GM12878 (cell line): ENCODE data around the gene STK39. TPM values are rescaled to one million over a fixed set of nuclear protein-coding genes. Genes with fewer than 3 reads are reported as not detected.

Experiments
- ATAC-seq: fragments of 200-7000 bp; cut with Tn5 transposase; 3 replicates; pipeline ENCODE4 v1.9.1; 2020; ENCODE audit warnings: mild to moderate bottlenecking, moderate library complexity
- BruUV-seq: library from RNA; stranded (reverse); fragments of 400-500 nt; replicated peaks from 2 replicates; lab custom pipeline; 2021; lab: Mats Ljungman, UMichigan
- CTCF ChIA-PET: fragments of 300-600 bp; sonication (Branson Sonifier 250); formaldehyde crosslinking; extraction: SDS; loops from one replicate; lab custom pipeline; 2021; ENCODE audit warnings: inconsistent platforms; lab: Yijun Ruan, JAX
- POLR2A ChIA-PET: fragments of 350-600 bp; formaldehyde crosslinking; extraction: SDS; loops from one replicate; lab custom pipeline; 2021; ENCODE audit warnings: inconsistent platforms; lab: Charles Lee
- RAD21 ChIA-PET: fragments of 300-600 bp; sonication (Branson Sonifier 250); formaldehyde crosslinking; loops from one replicate; lab custom pipeline; 2023; ENCODE audit warnings: antibody characterized with exemption; ENCODE audit not compliant: unreplicated experiment; lab: Charles Lee
- SMC1A ChIA-PET: fragments of 300-600 bp; sonication (Branson Sonifier 250); formaldehyde crosslinking; loops from one replicate; lab custom pipeline; 2023; ENCODE audit not compliant: unreplicated experiment, uncharacterized antibody; lab: Charles Lee
- DNase-seq: peaks from one replicate; pipeline ENCODE4 v3.0.0-alpha.2; 2011; ENCODE audit warnings: low read depth, low spot score
- FAIRE-seq: peaks from 3 replicates; lab custom pipeline; 2011; peaks lifted over from hg19 to GRCh38; lab: Jason Lieb, UNC
- H2AFZ ChIP-seq: 2 replicates; pipeline ENCODE4 v1.6.0; 2011; ENCODE audit warnings: low read depth, low read length, control low read depth; ENCODE audit not compliant: control insufficient read depth
- H3K27ac ChIP-seq: 2 replicates; pipeline ENCODE4 v1.5.1; 2011; ENCODE audit warnings: control low read depth; ENCODE audit not compliant: control insufficient read depth, insufficient read depth
- H3K27me3 ChIP-seq, 2 experiments: replicated peaks in 1 of 2; 2 replicates each; pipeline versions ENCODE4 v1.6.0 to v1.6.1; 2011; ENCODE audit warnings: low read length in 1 of 2; ENCODE audit not compliant: control insufficient read depth in 2 of 2, insufficient read depth in 2 of 2
- H3K36me3 ChIP-seq, 2 experiments: 2 replicates each; pipeline ENCODE4 v1.5.1; 2011; ENCODE audit warnings: low read length in 1 of 2; ENCODE audit not compliant: control insufficient read depth in 2 of 2, insufficient read depth in 2 of 2
- H3K4me1 ChIP-seq: 2 replicates; pipeline ENCODE4 v1.6.1; 2011; ENCODE audit warnings: mild to moderate bottlenecking, low read length, moderate library complexity, mixed read lengths; ENCODE audit not compliant: control insufficient read depth, insufficient read depth
- H3K4me2 ChIP-seq: 2 replicates; pipeline ENCODE4 v1.6.0; 2011; ENCODE audit warnings: control low read depth; ENCODE audit not compliant: control insufficient read depth, insufficient read depth
- H3K4me3 ChIP-seq: fragments of 200-600 bp; sonication (generic); 2 replicates; pipeline ENCODE4 v1.5.1; 2016
- H3K79me2 ChIP-seq: 2 replicates; pipeline ENCODE4 v1.6.0; 2011; ENCODE audit warnings: low read length; ENCODE audit not compliant: control insufficient read depth, insufficient read depth
- H3K9ac ChIP-seq: 2 replicates; pipeline ENCODE4 v1.8.0; 2011; ENCODE audit warnings: low read length, control low read depth, mixed read lengths; ENCODE audit not compliant: control insufficient read depth, insufficient read depth
- H3K9me3 ChIP-seq: replicated peaks from 3 replicates; pipeline ENCODE4 v1.5.1; 2011; ENCODE audit warnings: mild to moderate bottlenecking, low read length; ENCODE audit not compliant: control insufficient read depth, insufficient read depth
- H4K20me1 ChIP-seq: 2 replicates; pipeline ENCODE4 v1.6.0; 2011; ENCODE audit not compliant: control insufficient read depth, insufficient read depth
- CHD1 ChIP-seq: IDR thresholded peaks from 2 replicates; pipeline ENCODE4 v1.6.1; 2012; ENCODE audit warnings: low read depth, low read length, improper control_type of control experiment
- CREB1 ChIP-seq: IDR thresholded peaks from 2 replicates; pipeline ENCODE4 v1.6.1; 2012; ENCODE audit warnings: low read depth, mild to moderate bottlenecking, inconsistent platforms
- NFXL1 ChIP-seq: fragments of 450-650 bp; IDR thresholded peaks from 2 replicates; pipeline ENCODE4 v1.6.1; 2017; ENCODE audit warnings: antibody characterized with exemption, mild to moderate bottlenecking, borderline replicate concordance
- REST ChIP-seq: IDR thresholded peaks from 2 replicates; pipeline ENCODE4 v1.6.1; 2012; ENCODE audit warnings: mild to moderate bottlenecking, low read depth, low read length
- RFX5 ChIP-seq: IDR thresholded peaks from 2 replicates; pipeline ENCODE4 v1.6.1; 2011; ENCODE audit warnings: low read depth, low read length, improper control_type of control experiment
- SPI1 ChIP-seq: IDR thresholded peaks from 2 replicates; pipeline ENCODE4 v1.6.1; 2011; ENCODE audit warnings: low read depth, mild to moderate bottlenecking, low read length, moderate library complexity, borderline replicate concordance; ENCODE audit not compliant: insufficient read depth
- SUPT20H ChIP-seq: IDR thresholded peaks from 2 replicates; pipeline ENCODE4 v1.6.1; 2011; ENCODE audit warnings: low read depth, mild to moderate bottlenecking, low read length, moderate library complexity, borderline replicate concordance; ENCODE audit not compliant: control insufficient read depth
- SUZ12 ChIP-seq: fragments of 200-600 bp; sonication (generic); IDR thresholded peaks from one replicate; pipeline ENCODE4 v1.6.1; 2018; ENCODE audit warnings: antibody characterized with exemption, mild to moderate bottlenecking; ENCODE audit not compliant: unreplicated experiment
- ZNF24 ChIP-seq: fragments of 450-650 bp; IDR thresholded peaks from 2 replicates; pipeline ENCODE4 v1.6.1; 2017; ENCODE audit warnings: antibody characterized with exemption, mild to moderate bottlenecking
- WGBS: methylation state at CpG from one replicate; pipeline ENCODE4 v1.1.6; 2016; ENCODE audit warnings: low lambda C conversion rate; ENCODE audit not compliant: insufficient replicate concordance, insufficient coverage; ENCODE audit errors: missing lambda C conversion rate; 5-methylcytosine and 5-hydroxymethylcytosine counted together
- in situ Hi-C: fragments of 300-500 bp; cut with MboI; formaldehyde crosslinking; loops from 9 replicates; pipeline ENCODE4 v1.14.3; 2018; ENCODE audit warnings: mixed read lengths
- intact Hi-C: fragments of 100-400 bp; cut with micrococcal nuclease; formaldehyde crosslinking; loops from one replicate; pipeline ENCODE4 v1.14.2; 2022; ENCODE audit not compliant: unreplicated experiment
- polyA plus RNA-seq, 11 experiments: library from polyadenylated mRNA; depleted of rRNA in 4 of 11; unstranded in 6 of 11; stranded (reverse) in 5 of 11; fragments of >200 nt; fragmentation: Nextera tagmentation in 4 of 11; fragmentation: Illumina TruSeq in 1 of 11; extraction: Ambion mirVana in 4 of 11; extraction: Trizol in 1 of 11; gene quantifications; 1 replicate in 1 of 11; 2 replicates in 10 of 11; pipeline versions ENCODE4 v1.2.1 to v1.2.3, GENCODE V29; 2011 to 2016; ENCODE audit warnings: inconsistent platforms in 2 of 11, missing spikeins in 2 of 11, low read depth in 1 of 11
- total RNA-seq, 4 experiments: library from RNA; depleted of rRNA in 3 of 4; stranded (reverse); fragments of >200 nt in 3 of 4; fragmentation: Illumina TruSeq in 1 of 4; extraction: Trizol in 1 of 4; gene quantifications; 2 replicates each; pipeline versions ENCODE4 v1.2.1 to v1.2.3, GENCODE V29; 2013 to 2021

Gene STK39
- total and polyA plus RNA-seq, 10 of the 15 experiments (the other 5 are each of a cell fraction or from before 2014, with no cell fraction given) = 0.03 to 0.21 (median 0.07) TPM; not detected in 5

DNA sequence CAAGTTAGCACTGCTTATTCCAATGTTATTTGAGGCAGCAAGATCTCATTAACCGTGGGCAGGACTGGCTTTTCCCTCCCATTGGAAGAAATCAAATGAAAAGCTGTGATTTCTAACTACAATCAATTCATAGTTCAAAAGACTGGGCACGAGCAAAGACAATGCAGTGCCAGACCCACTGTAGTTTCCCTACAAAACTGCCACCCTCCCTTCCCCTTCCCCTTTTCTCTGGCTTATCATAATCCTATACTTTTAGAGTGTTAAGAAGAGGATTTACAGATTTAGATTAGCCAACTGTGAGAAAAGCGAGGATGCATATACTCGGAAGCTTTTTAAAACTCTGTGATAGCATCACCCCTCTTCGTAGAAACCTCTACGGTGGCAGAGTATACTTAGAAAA, 260.4 kb downstream of the STK39 start:
- RAD21 ChIA-PET = no interaction called here
- H3K27me3 ChIP-seq = no peaks in the 10 kb centered on the region
- H3K4me1 ChIP-seq = no peaks in the 10 kb centered on the region
- H2AFZ ChIP-seq = no peak overlapping the region
- no peak for TF ChIP-seq SUPT20H
- TF ChIP-seq CHD1 = no peak
- TF ChIP-seq CREB1 = no peak
- TF ChIP-seq ZNF24 = no peak
- no peak for TF ChIP-seq NFXL1
- no peak for TF ChIP-seq REST
- no peak for TF ChIP-seq RFX5
- TF ChIP-seq SUZ12 = no peak
- no peak for TF ChIP-seq SPI1
- H4K20me1 ChIP-seq = no peaks in the 10 kb centered on the region
- H3K4me3 ChIP-seq = no peak overlapping the region
- CTCF ChIA-PET = no interaction called here
- H3K36me3 ChIP-seq = no peaks in the 10 kb centered on the region
- no peaks in the 10 kb centered on the region for H3K9me3 ChIP-seq
- no TSS peak for BruUV-seq
- DNase-seq = no peak
- no peaks in the 10 kb centered on the region for H3K79me2 ChIP-seq
- no peak overlapping the region for H3K27ac ChIP-seq
- no peak overlapping the region for H3K4me2 ChIP-seq
- POLR2A ChIA-PET = no interaction called here
- intact Hi-C loops = no loop called here
- SMC1A ChIA-PET = interaction anchor here (2.3 kb wide), 1 partner anchor 11 kb away, joined by 6 read pairs; no protein-coding TSS in a partner anchor
- H3K9ac ChIP-seq = no peak overlapping the region
- no peak for ATAC-seq
- no peak for FAIRE-seq
- in situ Hi-C loops = no loop called here
- 46% methylated on average over 6 of the region's 6 CpGs for WGBS
